ENCODE measurements around the gene HEXD. TPM values are rescaled to one million over a fixed set of nuclear protein-coding genes. Genes with fewer than 3 reads are reported as not detected.
A peak's percentile ranks its signal among the peaks of the same experiment; 100 is the strongest.
"Not testable (repeated sequence)": the region's sequence is repeated elsewhere in the genome, so short reads cannot be mapped to it uniquely, and the experiment has no call there.

HEXD gene
- total and polyA plus RNA-seq, 2 experiments from 2014 or later = 5.7 to 5.9 TPM

DNA sequence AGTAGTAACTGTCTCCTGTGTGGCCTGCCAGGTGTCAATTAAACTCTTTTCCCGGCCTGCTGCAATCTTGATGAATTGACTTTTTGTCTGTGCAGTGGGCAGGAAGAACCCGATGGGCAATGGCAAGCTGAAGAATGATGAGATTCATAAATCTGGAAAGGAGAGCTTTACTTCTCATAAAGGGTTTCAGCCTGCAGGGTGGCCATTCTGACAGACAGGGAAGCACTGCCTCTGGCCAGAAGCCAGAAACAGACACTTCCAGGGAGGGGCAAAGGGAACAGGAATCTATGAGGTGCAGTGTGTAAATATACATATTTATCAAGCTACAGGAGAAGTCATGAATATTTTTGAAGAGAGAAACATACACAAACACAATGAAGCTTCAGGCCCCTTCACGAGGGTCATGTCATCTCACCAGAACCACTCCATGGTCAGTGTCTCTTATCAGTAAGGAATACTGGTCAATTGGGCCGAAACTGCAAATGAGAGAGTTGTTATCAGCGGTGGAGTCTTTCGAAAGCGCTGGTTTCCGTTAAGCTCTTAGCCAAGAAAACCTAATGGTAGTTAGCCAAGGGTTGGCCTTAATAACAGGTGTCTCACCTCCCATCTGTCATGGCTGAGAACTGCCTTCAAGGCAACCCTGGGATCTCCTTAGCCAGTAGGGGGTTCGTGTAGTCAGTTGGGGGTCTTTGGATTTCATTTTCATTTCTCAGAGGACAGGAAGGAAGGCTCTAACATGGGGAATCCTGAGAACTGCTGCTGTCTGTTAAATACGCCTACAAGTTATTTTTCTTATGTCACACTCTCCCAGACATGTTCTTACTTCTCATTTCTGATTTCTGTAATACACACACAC is 39.2 kb downstream of the HEXD start:
- Histone ChIP-seq H3K27ac (peak overlapping the region; percentile 98), H3K4me1 (ENCODE audit: insufficient read depth) (peaks cover 6% of the 10 kb centered on the region), H4K20me1 (ENCODE audit: insufficient read depth) (no peaks in the 10 kb centered on the region), H3K9ac (peak overlapping the region; percentile 96), H3F3A (ENCODE audit: insufficient read depth) (peaks cover 7% of the 10 kb centered on the region; the same call in 1 of the 2 replicates), H3K79me2 (ENCODE audit: insufficient read depth) (peaks cover 23% of the 10 kb centered on the region), H3K9me3 (ENCODE audit: low read depth) (no peaks in the 10 kb centered on the region), H3K27me3 (replicated peaks; ENCODE audit: insufficient read depth) (no peaks in the 10 kb centered on the region), H3K4me3 (peak overlapping the region; percentile 79), H3K9me2 (ENCODE audit: insufficient read depth) (no peaks in the 10 kb centered on the region), H2AFZ (peak overlapping the region; percentile 49), H3K36me3 (ENCODE audit: low read depth) (peaks cover 12% of the 10 kb centered on the region; the same call in 1 of the 2 replicates), H3K4me2 (ENCODE audit: unreplicated experiment) (peak overlapping the region; percentile 94)
- WGBS, 2 experiments (ENCODE audit: low coverage in 1 of 2, low lambda C conversion rate in 2 of 2, missing lambda C conversion rate in 2 of 2) = 68 to 69% methylated on average over 10 of the region's 10 CpGs
- DNase-seq = no peak
- in situ Hi-C loops (cut with MboI) = no loop called here
- TF ChIP-seq EZH2 (IDR thresholded peaks at IDR 0.05; ENCODE audit: insufficient read depth, poor library complexity, severe bottlenecking) (no peak), EZH2phosphoT487 (IDR thresholded peaks at IDR 0.05; ENCODE audit: insufficient read depth, low read depth) (no peak)

DNA sequence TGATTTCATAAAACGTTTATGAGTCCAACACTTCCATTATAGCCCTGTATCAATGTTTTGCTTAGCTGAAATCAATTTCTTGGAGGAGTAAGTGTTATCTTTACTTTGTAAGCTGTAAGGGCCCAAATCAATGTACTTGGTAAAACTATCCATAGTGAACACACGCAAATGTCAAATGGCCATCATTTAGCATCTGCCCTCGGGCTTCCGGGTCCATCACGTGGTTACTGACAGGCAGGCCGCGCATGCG is 39.7 kb downstream of the HEXD start:
- H3K9me3 ChIP-seq (ENCODE audit: low read depth) = no peaks in the 10 kb centered on the region
- peaks cover 23% of the 10 kb centered on the region for H3K79me2 ChIP-seq (ENCODE audit: insufficient read depth)
- no peak for DNase-seq
- H4K20me1 ChIP-seq (ENCODE audit: insufficient read depth) = no peaks in the 10 kb centered on the region
- TF ChIP-seq EZH2 (IDR thresholded peaks at IDR 0.05; ENCODE audit: insufficient read depth, poor library complexity, severe bottlenecking) (no peak), EZH2phosphoT487 (IDR thresholded peaks at IDR 0.05; ENCODE audit: insufficient read depth, low read depth) (no peak)
- peak overlapping the region; percentile 98 for H3K27ac ChIP-seq
- H3K27me3 ChIP-seq (replicated peaks; ENCODE audit: insufficient read depth) = no peaks in the 10 kb centered on the region
- peak overlapping the region; percentile 94 for H3K4me2 ChIP-seq (ENCODE audit: unreplicated experiment)
- peak overlapping the region; percentile 79 for H3K4me3 ChIP-seq
- H3K36me3 ChIP-seq (ENCODE audit: low read depth) = peaks cover 12% of the 10 kb centered on the region; the same call in 1 of the 2 replicates
- 1% methylated on average over 8 of the region's 8 CpGs for WGBS, 2 experiments (ENCODE audit: low coverage in 1 of 2, low lambda C conversion rate in 2 of 2, missing lambda C conversion rate in 2 of 2)
- H3K9me2 ChIP-seq (ENCODE audit: insufficient read depth) = no peaks in the 10 kb centered on the region
- H2AFZ ChIP-seq = peak overlapping the region; percentile 49
- H3K4me1 ChIP-seq (ENCODE audit: insufficient read depth) = peaks cover 6% of the 10 kb centered on the region
- H3F3A ChIP-seq (ENCODE audit: insufficient read depth) = peaks cover 7% of the 10 kb centered on the region; the same call in 1 of the 2 replicates
- in situ Hi-C loops (cut with MboI) = no loop called here
- peak overlapping the region; percentile 96 for H3K9ac ChIP-seq

DNA sequence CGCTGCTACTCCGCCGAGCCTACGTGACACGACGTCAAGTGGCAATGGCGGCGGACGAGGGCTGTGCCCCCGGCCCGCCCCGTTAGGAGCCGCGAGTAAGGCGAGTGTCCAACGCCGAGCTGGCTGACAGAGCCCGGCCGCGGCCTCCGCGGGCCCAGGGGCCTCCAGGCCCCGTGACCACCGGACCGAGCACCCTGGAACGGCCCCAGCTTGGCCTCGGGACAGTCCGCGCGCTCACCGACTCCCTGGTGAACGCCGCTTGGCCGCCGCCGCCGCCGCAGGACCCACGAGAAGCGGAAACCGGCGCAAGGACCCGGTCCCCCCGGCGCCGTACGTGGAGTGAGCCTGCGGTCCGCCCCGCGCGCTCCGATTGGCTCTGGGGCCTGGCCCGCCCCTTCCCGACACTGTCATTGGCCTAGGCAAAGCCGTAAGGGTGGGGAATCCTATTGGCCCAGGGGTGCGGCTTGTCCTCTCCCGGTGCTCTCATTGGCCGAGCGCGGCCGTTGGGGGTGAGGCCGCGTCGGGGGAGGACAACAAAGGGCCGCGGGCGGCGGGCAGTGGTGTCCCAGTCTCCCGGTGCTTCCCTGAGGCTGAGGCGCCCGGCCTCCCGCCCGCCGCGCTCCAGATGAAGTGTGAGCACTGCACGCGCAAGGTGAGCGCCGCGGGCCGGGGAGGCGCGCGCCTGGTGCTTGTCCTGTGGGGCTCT is 40.2 kb downstream of the HEXD start, which contains the start of gene NARF:
Gene NARF, plus strand, starts transcription at position 563 of the 706 bp plus-strand sequence. Its CDS starts 63 bp downstream, at position 626.
- WGBS, 2 experiments (ENCODE audit: low coverage in 1 of 2, low lambda C conversion rate in 2 of 2, missing lambda C conversion rate in 2 of 2) = 1% methylated on average over 56 to 66 of the region's 85 CpGs
- Histone ChIP-seq H3K79me2 (ENCODE audit: insufficient read depth) (peaks cover 23% of the 10 kb centered on the region), H3K9me2 (ENCODE audit: insufficient read depth) (no peaks in the 10 kb centered on the region), H3K4me3 (peak within 1 kb of the TSS; percentile 79), H3K4me2 (ENCODE audit: unreplicated experiment) (peak within 1 kb of the TSS; percentile 94), H3K9ac (peak within 1 kb of the TSS; percentile 96), H3K27ac (peak within 1 kb of the TSS; percentile 98), H3K9me3 (ENCODE audit: low read depth) (no peaks in the 10 kb centered on the region), H3K4me1 (ENCODE audit: insufficient read depth) (peaks cover 6% of the 10 kb centered on the region), H2AFZ (peak within 1 kb of the TSS; percentile 81), H3K36me3 (ENCODE audit: low read depth) (peaks cover 12% of the 10 kb centered on the region; the same call in 1 of the 2 replicates), H3K27me3 (replicated peaks; ENCODE audit: insufficient read depth) (no peaks in the 10 kb centered on the region), H4K20me1 (ENCODE audit: insufficient read depth) (no peaks in the 10 kb centered on the region), H3F3A (ENCODE audit: insufficient read depth) (peaks cover 7% of the 10 kb centered on the region; the same call in 1 of the 2 replicates)
- peak; percentile 100 for DNase-seq
- in situ Hi-C loops (cut with MboI) = no loop called here
- TF ChIP-seq EZH2phosphoT487 (IDR thresholded peaks at IDR 0.05; ENCODE audit: insufficient read depth, low read depth) (no peak), EZH2 (IDR thresholded peaks at IDR 0.05; ENCODE audit: insufficient read depth, poor library complexity, severe bottlenecking) (no peak)

DNA sequence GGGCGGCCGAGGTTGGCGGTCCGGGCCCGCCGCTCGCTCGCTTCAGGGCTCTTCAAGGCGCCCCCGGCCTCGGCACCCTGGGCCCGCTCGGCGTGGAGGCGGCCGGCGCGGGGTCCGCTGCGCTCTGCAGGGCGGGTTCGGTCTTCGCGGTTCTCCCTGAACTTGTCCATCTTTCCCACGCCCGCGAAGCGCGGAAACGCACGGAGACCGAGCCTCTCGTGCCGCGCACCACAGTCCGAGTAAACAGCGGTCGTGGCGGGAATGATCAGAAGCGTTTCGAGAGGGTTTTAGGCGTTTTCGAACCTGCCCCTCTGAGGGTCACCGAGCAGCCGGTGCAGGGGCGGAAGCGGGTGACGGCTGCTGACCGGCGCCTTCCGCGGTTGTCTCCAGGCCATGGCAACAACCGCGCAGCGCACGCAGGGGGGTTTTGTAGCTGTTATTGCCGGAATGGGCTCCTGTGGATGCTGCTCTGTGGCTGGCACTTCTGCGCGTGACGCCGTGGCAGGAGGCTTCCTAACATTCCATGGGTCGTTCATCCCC is 40.8 kb downstream of the HEXD start:
- H4K20me1 ChIP-seq (ENCODE audit: insufficient read depth) = no peaks in the 10 kb centered on the region
- H3K4me2 ChIP-seq (ENCODE audit: unreplicated experiment) = peak overlapping the region; percentile 84
- H3K27me3 ChIP-seq (replicated peaks; ENCODE audit: insufficient read depth) = no peaks in the 10 kb centered on the region
- peaks cover 12% of the 10 kb centered on the region; the same call in 1 of the 2 replicates for H3K36me3 ChIP-seq (ENCODE audit: low read depth)
- peaks cover 6% of the 10 kb centered on the region for H3K4me1 ChIP-seq (ENCODE audit: insufficient read depth)
- in situ Hi-C loops (cut with MboI) = no loop called here
- H3K9ac ChIP-seq = peak overlapping the region; percentile 96
- peak overlapping the region; percentile 98 for H3K27ac ChIP-seq
- H2AFZ ChIP-seq = peak overlapping the region; percentile 81
- H3K9me2 ChIP-seq (ENCODE audit: insufficient read depth) = no peaks in the 10 kb centered on the region
- peak overlapping the region; percentile 79 for H3K4me3 ChIP-seq
- H3K79me2 ChIP-seq (ENCODE audit: insufficient read depth) = peaks cover 23% of the 10 kb centered on the region
- peak; percentile 56 for DNase-seq
- TF ChIP-seq EZH2phosphoT487 (IDR thresholded peaks at IDR 0.05; ENCODE audit: insufficient read depth, low read depth) (no peak), EZH2 (IDR thresholded peaks at IDR 0.05; ENCODE audit: insufficient read depth, poor library complexity, severe bottlenecking) (no peak)
- H3F3A ChIP-seq (ENCODE audit: insufficient read depth) = peaks cover 7% of the 10 kb centered on the region; the same call in 1 of the 2 replicates
- 1% methylated on average over 51 to 60 of the region's 62 CpGs for WGBS, 2 experiments (ENCODE audit: low coverage in 1 of 2, low lambda C conversion rate in 2 of 2, missing lambda C conversion rate in 2 of 2)
- H3K9me3 ChIP-seq (ENCODE audit: low read depth) = no peaks in the 10 kb centered on the region

DNA sequence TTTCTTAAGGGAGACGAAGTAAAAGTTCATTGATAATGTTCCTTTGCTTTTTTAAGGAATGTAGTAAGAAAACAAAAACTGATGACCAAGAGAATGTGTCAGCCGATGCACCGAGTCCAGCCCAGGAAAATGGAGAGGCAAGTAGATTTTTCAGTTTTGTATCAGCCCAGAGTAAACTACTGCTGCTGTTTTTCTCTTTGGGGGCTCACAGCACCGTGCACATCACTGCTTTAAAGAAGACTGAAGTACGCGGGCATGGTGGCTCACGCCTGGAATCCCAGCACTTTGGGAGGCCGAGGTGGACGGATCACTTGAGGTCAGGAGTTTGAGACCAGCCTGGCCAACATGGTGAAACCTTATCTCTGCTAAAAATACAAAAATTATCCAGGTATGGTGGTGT is 41.8 kb downstream of the HEXD start:
- in situ Hi-C loops (cut with MboI); H3K9me3 ChIP-seq (ENCODE audit: low read depth); H3K27ac ChIP-seq; H3F3A ChIP-seq (ENCODE audit: insufficient read depth); H2AFZ ChIP-seq; H3K9me2 ChIP-seq (ENCODE audit: insufficient read depth); H3K4me1 ChIP-seq (ENCODE audit: insufficient read depth); DNase-seq; H4K20me1 ChIP-seq (ENCODE audit: insufficient read depth); H3K27me3 ChIP-seq (replicated peaks; ENCODE audit: insufficient read depth); H3K9ac ChIP-seq: not testable (repeated sequence)
- WGBS, 2 experiments (ENCODE audit: low coverage in 1 of 2, low lambda C conversion rate in 2 of 2, missing lambda C conversion rate in 2 of 2) = 89 to 93% methylated on average over 9 of the region's 9 CpGs
- H3K79me2 ChIP-seq (ENCODE audit: insufficient read depth) = peaks cover 23% of the 10 kb centered on the region
- H3K4me2 ChIP-seq (ENCODE audit: unreplicated experiment) = peak overlapping the region; percentile 84
- peaks cover 12% of the 10 kb centered on the region; the same call in 1 of the 2 replicates for H3K36me3 ChIP-seq (ENCODE audit: low read depth)
- H3K4me3 ChIP-seq = peak overlapping the region; percentile 79; the same call in 1 of the 2 replicates
